ENCODE results near the gene GFOD2.
"Not testable (repeated sequence)": the region's sequence is repeated elsewhere in the genome, so short reads cannot be mapped to it uniquely, and the experiment has no call there.

The GFOD2 gene

DNA sequence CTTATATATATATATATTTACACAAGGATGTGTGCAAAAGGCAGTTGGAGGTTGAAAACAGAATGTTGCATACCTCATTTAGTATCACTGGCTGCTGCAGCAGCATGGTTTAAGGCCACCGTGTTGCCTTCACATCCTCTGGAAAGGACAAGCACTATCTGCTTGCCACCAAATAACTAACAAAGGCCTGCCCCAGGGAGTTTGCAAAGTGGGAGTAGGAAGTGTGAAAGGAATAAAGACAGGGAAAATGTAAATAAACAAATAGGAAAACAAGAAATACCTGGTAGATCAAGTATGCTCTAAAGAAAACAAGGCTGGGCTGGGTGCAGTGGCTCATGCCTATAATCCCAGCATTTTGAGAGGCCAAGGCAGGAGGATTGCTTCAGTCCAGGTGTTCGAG, 33.5 kb upstream of the GFOD2 start:
- H3K9me3 ChIP-seq (ENCODE audit: control insufficient read depth, insufficient read depth, low read length), result no peaks in the 10 kb centered on the region
- no peak overlapping the region for H3K4me3 ChIP-seq (ENCODE audit: low read depth, low read length)
- no peaks in the 10 kb centered on the region for H3K4me1 ChIP-seq (ENCODE audit: control insufficient read depth, insufficient read depth, low read length)
- H3K27me3 ChIP-seq (ENCODE audit: control insufficient read depth, insufficient read depth, low read length), result no peaks in the 10 kb centered on the region
- H3K9ac ChIP-seq (ENCODE audit: low read depth, low read length), result no peak overlapping the region
- no peaks in the 10 kb centered on the region for H3K36me3 ChIP-seq (ENCODE audit: control insufficient read depth, insufficient read depth, low read length)

DNA sequence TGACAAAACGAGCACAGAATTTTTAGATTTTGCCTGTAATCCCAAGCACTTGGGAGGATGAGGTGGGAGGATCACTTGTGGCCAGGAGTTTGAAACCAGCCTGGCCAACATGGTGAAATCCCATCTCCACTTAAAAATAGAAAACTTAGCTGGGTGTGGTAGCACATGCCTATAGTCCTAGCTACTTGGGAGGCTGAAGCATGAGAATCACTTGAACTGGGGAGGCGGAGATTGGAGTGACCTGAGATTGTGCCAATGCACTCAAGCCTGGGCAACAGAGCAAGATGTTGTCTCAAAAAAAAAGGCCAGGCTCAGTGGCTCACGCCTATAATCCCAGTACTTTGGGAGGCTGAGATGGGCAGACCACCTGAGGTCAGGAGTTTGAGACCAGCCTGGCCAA, 32.2 kb upstream of the GFOD2 start:
- not testable (repeated sequence) for H3K9ac ChIP-seq (ENCODE audit: low read depth, low read length); H3K9me3 ChIP-seq (ENCODE audit: control insufficient read depth, insufficient read depth, low read length); H3K27me3 ChIP-seq (ENCODE audit: control insufficient read depth, insufficient read depth, low read length); H3K36me3 ChIP-seq (ENCODE audit: control insufficient read depth, insufficient read depth, low read length); H3K4me1 ChIP-seq (ENCODE audit: control insufficient read depth, insufficient read depth, low read length); H3K4me3 ChIP-seq (ENCODE audit: low read depth, low read length)

DNA sequence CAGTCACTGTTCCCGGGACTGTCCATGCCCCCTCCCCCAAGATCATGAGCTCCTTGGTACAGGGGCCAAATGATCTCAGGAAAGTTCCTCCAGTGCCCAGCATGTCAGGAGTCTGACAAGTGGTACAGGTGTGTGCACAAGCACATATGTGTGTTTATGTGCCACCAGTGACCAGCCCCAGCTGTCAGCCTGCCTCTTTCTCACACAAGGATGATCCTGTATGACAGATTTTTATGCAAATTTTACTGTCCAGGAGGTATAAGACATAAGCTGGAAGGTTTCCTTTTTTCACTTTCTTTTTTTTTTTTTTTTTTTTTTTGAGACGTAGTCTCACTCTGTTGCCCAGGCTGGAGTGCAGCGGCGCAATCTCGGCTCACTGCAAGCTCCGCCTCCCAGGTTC, 31.4 kb upstream of the GFOD2 start:
- Histone ChIP-seq H3K4me3 (ENCODE audit: low read depth, low read length) (no peak overlapping the region), H3K9ac (ENCODE audit: low read depth, low read length) (no peak overlapping the region), H3K9me3 (ENCODE audit: control insufficient read depth, insufficient read depth, low read length) (no peaks in the 10 kb centered on the region), H3K36me3 (ENCODE audit: control insufficient read depth, insufficient read depth, low read length) (no peaks in the 10 kb centered on the region), H3K27me3 (ENCODE audit: control insufficient read depth, insufficient read depth, low read length) (no peaks in the 10 kb centered on the region), H3K4me1 (ENCODE audit: control insufficient read depth, insufficient read depth, low read length) (no peaks in the 10 kb centered on the region)

DNA sequence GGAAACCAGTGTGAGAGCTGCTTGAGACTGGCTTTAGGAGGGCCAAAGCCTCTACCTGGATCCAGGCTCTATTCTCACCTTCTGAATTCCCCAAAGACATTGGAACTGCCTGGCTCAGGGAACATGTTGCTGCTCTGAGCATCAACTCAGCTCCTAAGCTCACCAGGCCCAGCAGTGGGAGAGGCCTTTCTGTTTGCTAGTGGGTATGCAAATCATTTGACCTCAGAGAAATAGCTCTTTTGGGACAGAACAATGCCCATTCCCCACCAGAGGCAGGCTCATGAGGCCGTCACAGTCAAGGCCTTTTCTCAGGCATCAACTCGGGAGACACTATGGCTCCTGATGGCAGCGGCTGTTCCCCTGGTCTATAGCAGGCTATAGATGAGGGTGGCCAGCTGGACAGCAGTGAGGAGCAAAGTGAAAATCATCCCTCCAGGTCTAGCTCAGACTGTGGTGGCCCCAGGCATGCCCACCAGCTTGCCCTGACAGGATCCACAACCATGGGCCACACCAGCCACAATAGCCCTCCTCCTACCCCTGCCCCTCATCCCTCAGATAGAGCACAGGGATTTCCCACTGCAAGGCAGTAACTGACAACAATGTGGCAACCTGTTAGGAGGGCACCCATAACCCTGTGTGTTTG, 30.4 kb upstream of the GFOD2 start:
- no peaks in the 10 kb centered on the region for H3K27me3 ChIP-seq (ENCODE audit: control insufficient read depth, insufficient read depth, low read length)
- H3K4me1 ChIP-seq (ENCODE audit: control insufficient read depth, insufficient read depth, low read length), result no peaks in the 10 kb centered on the region
- no peak overlapping the region for H3K4me3 ChIP-seq (ENCODE audit: low read depth, low read length)
- H3K9ac ChIP-seq (ENCODE audit: low read depth, low read length), result no peak overlapping the region
- H3K36me3 ChIP-seq (ENCODE audit: control insufficient read depth, insufficient read depth, low read length), result peaks cover under 1% of the 10 kb centered on the region
- no peaks in the 10 kb centered on the region for H3K9me3 ChIP-seq (ENCODE audit: control insufficient read depth, insufficient read depth, low read length)

DNA sequence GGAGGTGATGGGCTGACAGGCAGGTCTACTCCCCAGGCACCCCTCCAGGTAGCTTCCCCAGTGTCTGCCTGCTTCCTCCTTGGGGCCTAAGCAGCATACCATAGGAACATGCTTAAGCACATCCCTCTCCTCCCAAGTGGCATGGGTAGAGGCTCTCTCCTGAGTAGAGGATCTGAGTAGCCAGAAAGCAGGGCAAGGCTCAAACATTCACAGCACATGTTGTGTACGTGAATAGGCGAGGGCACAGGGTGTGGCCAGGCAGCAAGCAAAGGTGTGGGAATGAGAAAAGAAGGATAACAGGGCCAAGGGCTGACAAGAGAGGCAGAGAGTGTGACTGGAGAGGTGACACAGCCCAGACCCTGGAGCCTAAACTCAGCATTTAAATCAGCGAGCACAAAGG, 29.7 kb upstream of the GFOD2 start:
- Histone ChIP-seq H3K9ac (ENCODE audit: low read depth, low read length) (no peak overlapping the region), H3K4me1 (ENCODE audit: control insufficient read depth, insufficient read depth, low read length) (no peaks in the 10 kb centered on the region), H3K9me3 (ENCODE audit: control insufficient read depth, insufficient read depth, low read length) (no peaks in the 10 kb centered on the region), H3K36me3 (ENCODE audit: control insufficient read depth, insufficient read depth, low read length) (peaks cover 5% of the 10 kb centered on the region), H3K4me3 (ENCODE audit: low read depth, low read length) (no peak overlapping the region), H3K27me3 (ENCODE audit: control insufficient read depth, insufficient read depth, low read length) (no peaks in the 10 kb centered on the region)

DNA sequence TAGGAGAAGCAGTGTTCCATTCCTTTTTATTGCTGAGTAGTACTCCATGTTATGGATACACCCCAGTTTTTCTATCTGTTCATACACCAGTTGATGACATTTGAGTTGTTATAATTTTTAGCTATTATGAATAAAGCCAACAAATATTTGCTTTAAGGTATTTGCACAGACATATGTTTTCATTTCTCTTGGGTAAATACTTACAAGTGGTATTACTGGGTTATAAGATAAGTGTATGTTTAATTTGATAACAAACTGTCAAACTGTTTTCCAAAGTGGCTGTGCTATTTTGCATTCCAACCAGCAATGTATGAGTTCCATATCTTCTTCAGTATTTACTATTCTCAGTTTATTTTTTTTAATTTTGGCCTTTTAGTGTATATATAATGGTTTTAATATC, 27.7 kb upstream of the GFOD2 start:
- Histone ChIP-seq H3K27me3 (ENCODE audit: control insufficient read depth, insufficient read depth, low read length) (no peaks in the 10 kb centered on the region), H3K4me1 (ENCODE audit: control insufficient read depth, insufficient read depth, low read length) (no peaks in the 10 kb centered on the region), H3K9me3 (ENCODE audit: control insufficient read depth, insufficient read depth, low read length) (no peaks in the 10 kb centered on the region), H3K4me3 (ENCODE audit: low read depth, low read length) (no peak overlapping the region), H3K9ac (ENCODE audit: low read depth, low read length) (no peak overlapping the region), H3K36me3 (ENCODE audit: control insufficient read depth, insufficient read depth, low read length) (peaks cover 14% of the 10 kb centered on the region)

DNA sequence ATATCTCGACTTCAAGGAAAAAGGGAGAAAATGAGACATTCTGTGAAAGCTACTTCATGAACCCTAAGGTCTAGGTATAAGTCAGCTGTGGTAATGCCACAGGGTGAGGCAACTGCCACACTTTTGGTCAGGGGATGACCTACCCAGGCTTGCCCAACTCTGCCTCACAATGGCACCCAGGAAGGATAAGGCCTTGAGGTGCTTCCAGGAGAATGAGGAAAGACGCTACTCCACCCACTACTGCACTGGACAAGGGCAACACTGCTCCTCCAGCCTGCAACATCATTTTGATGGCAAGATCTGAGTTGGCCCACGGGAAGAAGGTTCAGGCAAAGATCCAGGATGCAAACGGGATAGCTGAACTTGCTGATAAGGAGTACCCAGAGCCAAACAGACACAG, 22.0 kb upstream of the GFOD2 start:
- no peak overlapping the region for H3K9ac ChIP-seq (ENCODE audit: low read depth, low read length)
- H3K9me3 ChIP-seq (ENCODE audit: control insufficient read depth, insufficient read depth, low read length), result no peaks in the 10 kb centered on the region
- H3K4me1 ChIP-seq (ENCODE audit: control insufficient read depth, insufficient read depth, low read length), result no peaks in the 10 kb centered on the region
- peaks cover 17% of the 10 kb centered on the region for H3K36me3 ChIP-seq (ENCODE audit: control insufficient read depth, insufficient read depth, low read length)
- H3K27me3 ChIP-seq (ENCODE audit: control insufficient read depth, insufficient read depth, low read length), result no peaks in the 10 kb centered on the region
- no peak overlapping the region for H3K4me3 ChIP-seq (ENCODE audit: low read depth, low read length)

DNA sequence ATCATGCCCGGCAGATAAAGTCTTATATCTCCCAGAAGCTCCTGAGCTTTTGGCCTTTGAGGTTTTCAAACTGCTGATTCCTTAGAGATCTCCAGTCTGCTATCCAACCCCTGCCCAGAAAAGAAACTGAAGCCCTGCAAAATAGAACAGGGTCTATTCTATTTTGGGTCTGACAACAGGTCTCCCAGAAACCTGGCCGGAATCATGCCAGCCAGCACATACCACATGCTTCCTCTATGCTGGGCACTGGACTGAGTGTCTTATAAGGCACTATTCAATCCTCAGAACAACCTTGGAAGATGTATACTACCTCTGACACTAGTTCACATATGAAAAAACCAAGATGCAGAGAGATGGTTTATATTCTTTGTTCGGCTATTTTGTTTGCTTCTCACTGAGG, 21.3 kb upstream of the GFOD2 start:
- Histone ChIP-seq H3K9me3 (ENCODE audit: control insufficient read depth, insufficient read depth, low read length) (no peaks in the 10 kb centered on the region), H3K27me3 (ENCODE audit: control insufficient read depth, insufficient read depth, low read length) (no peaks in the 10 kb centered on the region), H3K4me1 (ENCODE audit: control insufficient read depth, insufficient read depth, low read length) (no peaks in the 10 kb centered on the region), H3K36me3 (ENCODE audit: control insufficient read depth, insufficient read depth, low read length) (peaks cover 17% of the 10 kb centered on the region), H3K4me3 (ENCODE audit: low read depth, low read length) (no peak overlapping the region), H3K9ac (ENCODE audit: low read depth, low read length) (no peak overlapping the region)

DNA sequence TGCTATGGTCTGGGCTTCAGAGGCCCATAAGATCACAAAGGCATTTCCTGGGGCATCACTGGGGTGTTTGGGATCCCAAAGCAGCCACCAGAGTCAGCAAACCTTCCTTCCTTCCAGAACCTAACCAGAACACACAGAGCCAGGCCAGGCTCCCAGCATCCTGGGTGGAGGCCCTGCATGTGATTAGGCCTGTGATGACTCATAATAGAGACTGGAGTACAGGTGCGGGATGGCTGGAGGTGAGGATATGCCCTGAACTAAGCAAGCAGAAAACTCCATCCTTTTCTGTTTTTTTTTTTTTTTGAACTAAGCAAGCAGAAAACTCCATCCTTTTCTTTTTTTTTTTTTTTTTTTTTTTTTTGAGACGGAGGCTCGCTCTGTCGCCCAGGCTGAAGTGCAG, 17.7 kb upstream of the GFOD2 start:
- Histone ChIP-seq H3K27me3 (ENCODE audit: control insufficient read depth, insufficient read depth, low read length) (no peaks in the 10 kb centered on the region), H3K9me3 (ENCODE audit: control insufficient read depth, insufficient read depth, low read length) (no peaks in the 10 kb centered on the region), H3K36me3 (ENCODE audit: control insufficient read depth, insufficient read depth, low read length) (peaks cover 9% of the 10 kb centered on the region), H3K4me1 (ENCODE audit: control insufficient read depth, insufficient read depth, low read length) (no peaks in the 10 kb centered on the region), H3K9ac (ENCODE audit: low read depth, low read length) (no peak overlapping the region), H3K4me3 (ENCODE audit: low read depth, low read length) (no peak overlapping the region)

DNA sequence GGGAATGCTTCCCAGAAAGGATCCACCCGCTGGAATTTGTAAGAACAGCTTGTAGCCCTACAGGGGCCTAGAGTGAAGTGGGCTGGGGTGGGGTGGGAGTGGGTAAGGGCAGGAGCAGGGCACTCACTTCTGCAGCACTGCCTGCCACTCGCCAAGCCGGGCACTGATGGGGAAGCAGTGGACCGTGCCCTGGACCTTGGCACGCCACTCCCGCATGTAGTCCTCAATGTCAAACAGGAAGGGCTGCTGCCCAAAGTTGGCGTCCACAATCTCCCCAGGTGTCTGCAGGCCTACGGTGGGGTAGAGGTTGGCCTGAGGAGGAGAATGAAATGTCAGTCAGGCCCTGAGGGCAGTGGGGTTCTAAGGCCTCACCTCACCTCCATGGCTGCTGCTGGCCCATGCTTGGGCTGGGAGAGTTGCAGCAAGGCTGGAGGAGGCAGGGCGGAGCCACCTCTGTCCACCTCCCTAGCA, 15.7 kb upstream of the GFOD2 start:
- peaks cover 10% of the 10 kb centered on the region for H3K36me3 ChIP-seq (ENCODE audit: control insufficient read depth, insufficient read depth, low read length)
- no peak overlapping the region for H3K4me3 ChIP-seq (ENCODE audit: low read depth, low read length)
- H3K27me3 ChIP-seq (ENCODE audit: control insufficient read depth, insufficient read depth, low read length), result no peaks in the 10 kb centered on the region
- no peaks in the 10 kb centered on the region for H3K4me1 ChIP-seq (ENCODE audit: control insufficient read depth, insufficient read depth, low read length)
- H3K9ac ChIP-seq (ENCODE audit: low read depth, low read length), result no peak overlapping the region
- H3K9me3 ChIP-seq (ENCODE audit: control insufficient read depth, insufficient read depth, low read length), result no peaks in the 10 kb centered on the region

DNA sequence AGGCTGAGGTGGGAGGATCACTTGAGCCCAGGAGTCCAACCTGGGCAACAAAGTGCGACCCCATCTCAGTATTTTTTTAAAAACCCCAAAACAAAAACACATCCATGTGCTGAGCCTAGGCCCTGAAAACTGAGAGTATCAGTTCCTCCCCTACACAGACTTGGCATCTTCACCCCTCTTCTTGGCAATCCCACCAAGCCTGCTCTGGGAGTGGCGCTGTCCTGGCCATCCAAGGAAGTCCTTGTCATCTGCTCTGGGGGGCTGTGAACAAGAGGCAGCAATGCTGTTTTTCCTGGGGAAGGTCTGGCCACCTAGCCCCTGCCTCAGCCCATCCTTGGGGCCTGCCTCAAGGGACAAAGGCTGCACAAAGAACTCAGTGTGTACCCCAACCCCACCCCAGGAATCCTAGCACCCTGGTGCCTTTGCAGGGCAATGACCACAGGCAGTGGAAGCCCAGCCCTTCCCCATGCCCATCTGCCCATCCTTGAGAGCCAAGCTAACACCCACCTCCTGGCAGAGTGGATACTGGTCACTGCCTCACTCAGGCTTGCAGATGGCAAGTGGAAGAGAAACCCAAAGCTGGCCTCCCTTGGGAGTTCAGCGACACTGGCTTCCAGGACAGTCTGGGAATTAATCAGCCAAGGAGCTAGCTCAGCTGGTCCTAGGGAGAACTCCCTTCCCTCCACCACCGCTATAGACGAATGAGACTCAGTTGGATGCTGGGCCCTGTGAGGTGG, 14.8 kb upstream of the GFOD2 start:
- no peaks in the 10 kb centered on the region for H3K9me3 ChIP-seq (ENCODE audit: control insufficient read depth, insufficient read depth, low read length)
- H3K4me3 ChIP-seq (ENCODE audit: low read depth, low read length), result no peak overlapping the region
- no peaks in the 10 kb centered on the region for H3K4me1 ChIP-seq (ENCODE audit: control insufficient read depth, insufficient read depth, low read length)
- no peaks in the 10 kb centered on the region for H3K27me3 ChIP-seq (ENCODE audit: control insufficient read depth, insufficient read depth, low read length)
- H3K9ac ChIP-seq (ENCODE audit: low read depth, low read length), result no peak overlapping the region
- H3K36me3 ChIP-seq (ENCODE audit: control insufficient read depth, insufficient read depth, low read length), result peaks cover 16% of the 10 kb centered on the region

DNA sequence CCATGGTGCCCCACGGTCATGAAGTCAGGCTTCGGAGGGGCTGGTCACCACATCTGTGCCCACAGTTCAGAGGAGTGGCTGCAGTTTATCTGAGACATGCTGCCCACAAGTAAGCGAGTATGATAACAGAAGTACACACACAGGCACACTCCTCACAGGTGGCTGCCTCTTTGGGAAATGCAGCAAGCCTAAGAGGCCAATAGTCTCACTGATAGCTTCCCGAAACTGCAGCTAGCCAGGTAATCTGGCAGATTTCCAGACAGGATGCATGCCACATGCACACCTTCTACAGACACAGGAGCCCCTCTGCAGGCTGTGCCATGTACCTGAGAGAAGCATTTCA, 12.6 kb upstream of the GFOD2 start:
- Histone ChIP-seq H3K4me3 (ENCODE audit: low read depth, low read length) (no peak overlapping the region), H3K27me3 (ENCODE audit: control insufficient read depth, insufficient read depth, low read length) (no peaks in the 10 kb centered on the region), H3K9ac (ENCODE audit: low read depth, low read length) (no peak overlapping the region), H3K4me1 (ENCODE audit: control insufficient read depth, insufficient read depth, low read length) (no peaks in the 10 kb centered on the region), H3K36me3 (ENCODE audit: control insufficient read depth, insufficient read depth, low read length) (peaks cover 32% of the 10 kb centered on the region), H3K9me3 (ENCODE audit: control insufficient read depth, insufficient read depth, low read length) (no peaks in the 10 kb centered on the region)

Measured in iPS-15b (cell line).